Endodermal cell (in vitro differentiated cells): Measurements from ENCODE around the gene RFPL1. TPM values are rescaled to one million over a fixed set of nuclear protein-coding genes. Genes with fewer than 3 reads are reported as not detected.
A peak's percentile ranks its signal among the peaks of the same experiment; 100 is the strongest.

ENCODE experiments used
- DNase-seq: peaks from one replicate; pipeline ENCODE4 v3.0.0-alpha.2; 2017
- H3K27ac ChIP-seq: 2 replicates; pipeline ENCODE4 v1.5.1; 2013; ENCODE audit warnings: mild to moderate bottlenecking, low read depth, low read length, moderate library complexity
- H3K27me3 ChIP-seq: 2 replicates; pipeline ENCODE4 v1.6.1; 2013; ENCODE audit warnings: mild to moderate bottlenecking, low read length, moderate library complexity; ENCODE audit not compliant: insufficient read depth, control insufficient read depth, poor library complexity, severe bottlenecking
- H3K36me3 ChIP-seq: 2 replicates; pipeline ENCODE4 v1.7.0; 2013; ENCODE audit warnings: mild to moderate bottlenecking, low read length, moderate library complexity; ENCODE audit not compliant: control insufficient read depth, insufficient read depth
- H3K4me1 ChIP-seq: one replicate; pipeline ENCODE4 v1.7.0; 2013; ENCODE audit warnings: low read length; ENCODE audit not compliant: control insufficient read depth, insufficient read depth
- H3K4me3 ChIP-seq: 2 replicates; pipeline ENCODE4 v1.5.1; 2013; ENCODE audit warnings: mild to moderate bottlenecking, low read length, moderate library complexity
- H3K9ac ChIP-seq: 2 replicates; pipeline ENCODE4 v1.6.1; 2013; ENCODE audit warnings: mild to moderate bottlenecking, low read length, moderate library complexity; ENCODE audit not compliant: poor library complexity, severe bottlenecking; ENCODE audit errors: extremely low read depth
- H3K9me3 ChIP-seq: 2 replicates; pipeline ENCODE4 v1.6.1; 2013; ENCODE audit warnings: mild to moderate bottlenecking, low read length, moderate library complexity; ENCODE audit not compliant: control insufficient read depth
- H3K27ac Mint-ChIP-seq: 2 replicates; pipeline ENCODE4 v1.8.0; 2020; ENCODE audit warnings: mixed read lengths
- H3K27me3 Mint-ChIP-seq: 2 replicates; pipeline ENCODE4 v1.8.0; 2021; ENCODE audit warnings: mild to moderate bottlenecking, mixed read lengths; ENCODE audit not compliant: insufficient read depth
- H3K36me3 Mint-ChIP-seq: 2 replicates; pipeline ENCODE4 v1.8.0; 2020; ENCODE audit warnings: low read depth, mixed read lengths
- H3K4me1 Mint-ChIP-seq: 2 replicates; pipeline ENCODE4 v1.8.0; 2020; ENCODE audit warnings: mixed read lengths
- H3K4me3 Mint-ChIP-seq: 2 replicates; pipeline ENCODE4 v1.8.0; 2020; ENCODE audit warnings: mild to moderate bottlenecking, moderate library complexity, mixed read lengths
- H3K9me3 Mint-ChIP-seq: 2 replicates; pipeline ENCODE4 v1.8.0; 2020; ENCODE audit warnings: mild to moderate bottlenecking, mixed read lengths
- CTCF ChIP-seq: fragments of 200-600 bp; sonication (generic); conservative IDR thresholded peaks from 2 replicates; pipeline ENCODE4 v1.5.0; 2021; ENCODE audit warnings: antibody characterized with exemption, mild to moderate bottlenecking
- WGBS, 2 experiments: methylation state at CpG; one replicate each; pipeline versions ENCODE4 v1.1.5 to v1.1.7; 2013; ENCODE audit warnings: missing lambda C conversion rate in 2 of 2, mixed read lengths in 1 of 2; ENCODE audit not compliant: insufficient coverage in 1 of 2, insufficient read length in 1 of 2; 5-methylcytosine and 5-hydroxymethylcytosine counted together
- total RNA-seq, 2 donors: library from RNA; stranded (reverse); fragmentation: NEBNext Ultra II Directional in 1 of 2; extraction: Animal tissue kit (Norgen Biotek cat#: 25700) in 1 of 2; gene quantifications; 2 replicates in 1 of 2; 3 replicates in 1 of 2; pipeline ENCODE4 v1.2.1, GENCODE V29; 2021

RFPL1 gene
- total RNA-seq, 2 donors from 2014 or later, result not detected

- Histone ChIP-seq H3K36me3 (no peaks in the 10 kb centered on the region), H3K27me3 (peaks cover 62% of the 10 kb centered on the region), H3K4me1 (no peaks in the 10 kb centered on the region), H3K27ac (no peak overlapping the region), H3K9me3 (no peaks in the 10 kb centered on the region), H3K9ac (peak overlapping the region; percentile 47), H3K4me3 (peak overlapping the region; percentile 81)
- H3K4me1 Mint-ChIP-seq, result peaks cover 16% of the 10 kb centered on the region
- H3K9me3 Mint-ChIP-seq, result peaks cover 9% of the 10 kb centered on the region
- peak overlapping the region; percentile 55 for H3K4me3 Mint-ChIP-seq
- no peaks in the 10 kb centered on the region for H3K36me3 Mint-ChIP-seq
- H3K27me3 Mint-ChIP-seq, result peaks cover 65% of the 10 kb centered on the region
- peak; percentile 81 for DNase-seq
- WGBS, 2 experiments, result 4 to 6% methylated on average over 38 to 107 of the region's 107 CpGs
- no peak overlapping the region for H3K27ac Mint-ChIP-seq
- TF ChIP-seq CTCF, result peak; percentile 54
These were observed 42.3 kb downstream of the RFPL1 start for GRCh38 chr22:29480512-29481264.

- Mint-ChIP-seq H3K27me3 (peaks cover 60% of the 10 kb centered on the region), H3K9me3 (peaks cover 9% of the 10 kb centered on the region), H3K4me3 (peak overlapping the region; percentile 55), H3K36me3 (peaks cover 2% of the 10 kb centered on the region), H3K27ac (no peak overlapping the region), H3K4me1 (peaks cover 16% of the 10 kb centered on the region)
- no peaks in the 10 kb centered on the region for H3K9me3 ChIP-seq
- peak; percentile 87 for DNase-seq
- WGBS, 2 experiments, result 4 to 15% methylated on average over 10 to 15 of the region's 15 CpGs
- no peaks in the 10 kb centered on the region for H3K36me3 ChIP-seq
- no peak for TF ChIP-seq CTCF
- no peaks in the 10 kb centered on the region for H3K4me1 ChIP-seq
- peak overlapping the region; percentile 81 for H3K4me3 ChIP-seq
- H3K9ac ChIP-seq, result peak overlapping the region; percentile 47
- H3K27ac ChIP-seq, result no peak overlapping the region
- H3K27me3 ChIP-seq, result peaks cover 62% of the 10 kb centered on the region
These were observed 43.0 kb downstream of the RFPL1 start for GRCh38 chr22:29481265-29482000.

- no peak for TF ChIP-seq CTCF
- Mint-ChIP-seq H3K27me3 (peaks cover 54% of the 10 kb centered on the region), H3K36me3 (peaks cover 2% of the 10 kb centered on the region), H3K4me1 (peaks cover 16% of the 10 kb centered on the region), H3K27ac (no peak overlapping the region), H3K4me3 (peak overlapping the region; percentile 55), H3K9me3 (peaks cover 9% of the 10 kb centered on the region)
- Histone ChIP-seq H3K9ac (no peak overlapping the region), H3K27me3 (peaks cover 54% of the 10 kb centered on the region), H3K4me3 (no peak overlapping the region), H3K36me3 (no peaks in the 10 kb centered on the region), H3K9me3 (no peaks in the 10 kb centered on the region), H3K27ac (no peak overlapping the region), H3K4me1 (no peaks in the 10 kb centered on the region)
- WGBS, 2 experiments, result 84 to 86% methylated on average over 9 to 11 of the region's 11 CpGs
- DNase-seq, result no peak
These were observed 43.9 kb downstream of the RFPL1 start for GRCh38 chr22:29482253-29482652.
